Keratinocyte (primary cell): ENCODE measurements around the gene KIF5B. TPM values are rescaled to one million over a fixed set of nuclear protein-coding genes. Genes with fewer than 3 reads are reported as not detected.

ENCODE experiments used
- DNase-seq: peaks from one replicate; pipeline ENCODE4 v3.0.0-alpha.2; 2011; ENCODE audit warnings: low read depth, missing footprints, low spot score
- FAIRE-seq: peaks from 2 replicates; lab custom pipeline; 2011; peaks lifted over from hg19 to GRCh38; lab: Jason Lieb, UNC
- H2AFZ ChIP-seq: 2 replicates; pipeline ENCODE4 v1.6.0; 2012; ENCODE audit warnings: low read length, control low read depth, inconsistent platforms; ENCODE audit not compliant: control insufficient read depth
- H3K27ac ChIP-seq: 2 replicates; pipeline ENCODE4 v1.5.1; 2011; ENCODE audit warnings: low read length; ENCODE audit not compliant: control insufficient read depth, insufficient read depth
- H3K27me3 ChIP-seq: 3 replicates; pipeline ENCODE4 v1.6.0; 2011; ENCODE audit warnings: low read length; ENCODE audit not compliant: control insufficient read depth, insufficient read depth; ENCODE audit errors: extremely low read depth
- H3K36me3 ChIP-seq, 2 experiments: 2 replicates in 1 of 2; 3 replicates in 1 of 2; pipeline ENCODE4 v1.5.1; 2011; ENCODE audit warnings: low read length in 2 of 2, mild to moderate bottlenecking in 1 of 2; ENCODE audit not compliant: control insufficient read depth in 2 of 2, insufficient read depth in 2 of 2; ENCODE audit errors: extremely low read depth in 1 of 2
- H3K4me1 ChIP-seq: 3 replicates; pipeline ENCODE4 v1.5.1; 2011; ENCODE audit warnings: low read length; ENCODE audit not compliant: control insufficient read depth, insufficient read depth; ENCODE audit errors: extremely low read depth
- H3K4me2 ChIP-seq: 3 replicates; pipeline ENCODE4 v1.6.0; 2011; ENCODE audit warnings: low read depth, low read length; ENCODE audit not compliant: control insufficient read depth, insufficient read depth; ENCODE audit errors: extremely low read depth
- H3K4me3 ChIP-seq, 3 experiments: fragments of 200-600 bp in 1 of 3; sonication (generic) in 1 of 3; 2 replicates in 2 of 3; 3 replicates in 1 of 3; pipeline ENCODE4 v1.5.1; 2011 to 2016; ENCODE audit warnings: low read length in 3 of 3, mild to moderate bottlenecking in 3 of 3, control low read depth in 2 of 3, inconsistent platforms in 1 of 3, low read depth in 1 of 3, mixed read lengths in 1 of 3, mixed run types in 1 of 3, moderate library complexity in 1 of 3; ENCODE audit not compliant: control insufficient read depth in 2 of 3, insufficient read depth in 2 of 3; ENCODE audit errors: extremely low read depth in 1 of 3
- H3K79me2 ChIP-seq: 2 replicates; pipeline ENCODE4 v1.6.0; 2012; ENCODE audit warnings: low read length; ENCODE audit not compliant: control insufficient read depth, insufficient read depth
- H3K9ac ChIP-seq: 3 replicates; pipeline ENCODE4 v1.6.0; 2011; ENCODE audit warnings: low read length; ENCODE audit not compliant: control insufficient read depth, insufficient read depth; ENCODE audit errors: extremely low read depth
- H3K9me1 ChIP-seq: 3 replicates; pipeline ENCODE4 v1.6.0; 2011; ENCODE audit warnings: low read length; ENCODE audit not compliant: control insufficient read depth, insufficient read depth; ENCODE audit errors: extremely low read depth
- H3K9me3 ChIP-seq: 2 replicates; pipeline ENCODE4 v1.5.1; 2012; ENCODE audit warnings: low read depth, low read length; ENCODE audit not compliant: control insufficient read depth
- H4K20me1 ChIP-seq: 3 replicates; pipeline ENCODE4 v1.6.0; 2011; ENCODE audit warnings: low read length; ENCODE audit not compliant: control insufficient read depth, insufficient read depth; ENCODE audit errors: extremely low read depth
- CTCF ChIP-seq, 3 experiments: IDR thresholded peaks in 1 of 3; conservative IDR thresholded peaks in 1 of 3; optimal IDR thresholded peaks in 1 of 3; 2 replicates in 2 of 3; 3 replicates in 1 of 3; pipeline versions ENCODE3 to v1.5.1; 2011; ENCODE audit warnings: low read length in 3 of 3, mild to moderate bottlenecking in 3 of 3, moderate library complexity in 2 of 3, control low read depth in 1 of 3, inconsistent platforms in 1 of 3; ENCODE audit not compliant: insufficient read depth in 2 of 3; ENCODE audit errors: extremely low read depth in 1 of 3
- EZH2 ChIP-seq: IDR thresholded peaks from one replicate; pipeline ENCODE4 v1.6.1; 2012; ENCODE audit warnings: inconsistent platforms, mild to moderate bottlenecking, low read length, moderate library complexity
- dilution Hi-C: fragments of 300-500 bp; cut with MboI; formaldehyde crosslinking; loops from one replicate; pipeline ENCODE4 v1.7.0; 2020; ENCODE audit warnings: low sequenced_read_pairs; ENCODE audit not compliant: extremely low pct_ligation_motif_present
- polyA plus RNA-seq, 5 experiments: library from polyadenylated mRNA; depleted of rRNA in 3 of 5; stranded (reverse) in 3 of 5; stranded (forward) in 1 of 5; unstranded in 1 of 5; fragments of >200 nt; gene quantifications; 1 replicate in 1 of 5; 2 replicates in 3 of 5; 3 replicates in 1 of 5; pipeline versions ENCODE4 v1.2.1 to v1.2.3, GENCODE V29; 2011 to 2012; ENCODE audit warnings: missing spikeins in 2 of 5, low read depth in 1 of 5, low replicate concordance in 1 of 5

Gene KIF5B
- polyA plus RNA-seq, 1 donor (not counting 4 experiments of a cell fraction or from before 2014, with no cell fraction given) = 82.1 TPM

- no peak overlapping the region for H3K4me3 ChIP-seq
Measured at GRCh38 chr10:32028710-32029109, 27.5 kb downstream of the KIF5B start.

GRCh38 chr10:32023264-32023663 lies 33.0 kb downstream of the KIF5B start:
- H4K20me1 ChIP-seq = peaks cover 2% of the 10 kb centered on the region
- H3K9ac ChIP-seq = no peak overlapping the region
- dilution Hi-C loops = no loop called here
- no peaks in the 10 kb centered on the region for H3K27me3 ChIP-seq
- H2AFZ ChIP-seq = no peak overlapping the region
- DNase-seq (no peak), FAIRE-seq (no peak)
- peaks cover 27% of the 10 kb centered on the region for H3K79me2 ChIP-seq
- H3K4me2 ChIP-seq = no peak overlapping the region
- no peaks in the 10 kb centered on the region for H3K9me3 ChIP-seq
- H3K27ac ChIP-seq = no peak overlapping the region
- TF ChIP-seq EZH2 = no peak
- TF ChIP-seq CTCF (optimal IDR thresholded peaks at IDR 0.05 in 1 of 3, IDR thresholded peaks at IDR 0.05 in 1 of 3, conservative IDR thresholded peaks at IDR 0.05 in 1 of 3; ENCODE audit: extremely low read depth in 1 of 3, insufficient read depth in 2 of 3, low read length in 3 of 3) = no peak
- H3K4me1 ChIP-seq = no peaks in the 10 kb centered on the region
- no peak overlapping the region for H3K4me3 ChIP-seq
- H3K36me3 ChIP-seq = peaks cover 19 to 28% of the 10 kb centered on the region in 2 experiments
- H3K9me1 ChIP-seq = no peaks in the 10 kb centered on the region

More at GRCh38 chr10:32028710-32029109, 27.5 kb downstream of the KIF5B start:
- H2AFZ ChIP-seq = no peak overlapping the region
- H3K9me3 ChIP-seq = no peaks in the 10 kb centered on the region
- no peak overlapping the region for H3K4me2 ChIP-seq
- H3K9ac ChIP-seq = no peak overlapping the region
- H3K27ac ChIP-seq = no peak overlapping the region
- peaks cover 39% of the 10 kb centered on the region for H3K79me2 ChIP-seq
- FAIRE-seq (no peak), DNase-seq (no peak)
- H3K36me3 ChIP-seq = peaks cover 22 to 29% of the 10 kb centered on the region in 2 experiments
- no peaks in the 10 kb centered on the region for H3K27me3 ChIP-seq
- TF ChIP-seq EZH2 (no peak), CTCF (optimal IDR thresholded peaks at IDR 0.05 in 1 of 3, IDR thresholded peaks at IDR 0.05 in 1 of 3, conservative IDR thresholded peaks at IDR 0.05 in 1 of 3; ENCODE audit: extremely low read depth in 1 of 3, insufficient read depth in 2 of 3, low read length in 3 of 3) (no peak)
- H3K4me1 ChIP-seq = no peaks in the 10 kb centered on the region
- H3K9me1 ChIP-seq = no peaks in the 10 kb centered on the region
- dilution Hi-C loops = no loop called here
- H4K20me1 ChIP-seq = peaks cover 4% of the 10 kb centered on the region
